ENCODE results near the gene THAP7. TPM values are rescaled to one million over a fixed set of nuclear protein-coding genes. Genes with fewer than 3 reads are reported as not detected.

The THAP7 gene
- total and polyA plus RNA-seq, 11 donors: 15.3 to 39.0 (median 20.3) TPM

- intact Hi-C loops (cut with DNase I): loop anchor here in 1 of 10 donors (10.0 kb wide), 1 partner anchor 77 kb away; the partner anchor contains the start of gene CRKL
- DNase-seq (peak in 1 of 5 donors; percentile 6), ATAC-seq (no peak)
- no peaks in the 10 kb centered on the region for H3K9me3 ChIP-seq
- WGBS, 4 donors: 88 to 98% (median 91%) methylated on average over 4 to 7 of the region's 7 CpGs
- no peaks in the 10 kb centered on the region for H3K27me3 ChIP-seq
- H3K27ac ChIP-seq: no peak overlapping the region
- no peak for TF ChIP-seq CTCF (IDR thresholded peaks at IDR 0.05)
- no peak for TF ChIP-seq POLR2A (IDR thresholded peaks at IDR 0.05)
- peaks cover 0 to 88% (median 67%) of the 10 kb centered on the region in 9 donors for H3K36me3 ChIP-seq
- no peaks in the 10 kb centered on the region for H3K4me1 ChIP-seq
- H3K4me3 ChIP-seq: no peak overlapping the region
Measured at GRCh38 chr22:20992056-20992442, 9.9 kb downstream of the THAP7 start.

- intact Hi-C loops (cut with DNase I): loop anchor here in 1 of 10 donors (10.0 kb wide), 1 partner anchor 77 kb away; the partner anchor contains the start of gene CRKL
- 83 to 95% (median 93%) methylated on average over 4 to 24 of the region's 24 CpGs for WGBS, 4 donors
Measured at GRCh38 chr22:20991252-20992055, 10.5 kb downstream of the THAP7 start.

GRCh38 chr22:20990184-20991180, 11.4 kb downstream of the THAP7 start:
- no peaks in the 10 kb centered on the region for H3K9me3 ChIP-seq
- H3K36me3 ChIP-seq: peaks cover 0 to 88% (median 68%) of the 10 kb centered on the region in 9 donors
- no peak for TF ChIP-seq CTCF (IDR thresholded peaks at IDR 0.05)
- no peak for TF ChIP-seq POLR2A (IDR thresholded peaks at IDR 0.05)
- DNase-seq: no peak
- 76 to 79% (median 79%) methylated on average over 14 to 21 of the region's 21 CpGs for WGBS, 4 donors
- no peaks in the 10 kb centered on the region for H3K4me1 ChIP-seq
- H3K4me3 ChIP-seq: no peak overlapping the region
- ATAC-seq: no peak
- no peak overlapping the region for H3K27ac ChIP-seq
- no peaks in the 10 kb centered on the region for H3K27me3 ChIP-seq
- intact Hi-C loops (cut with DNase I): loop anchor here in 1 of 10 donors (10.0 kb wide), 1 partner anchor 76 kb away; the partner anchor contains the start of gene CRKL

More at GRCh38 chr22:20991252-20992055, 10.5 kb downstream of the THAP7 start:
- H3K4me1 ChIP-seq: no peaks in the 10 kb centered on the region
- H3K27ac ChIP-seq: no peak overlapping the region
- H3K9me3 ChIP-seq: no peaks in the 10 kb centered on the region
- TF ChIP-seq CTCF (IDR thresholded peaks at IDR 0.05): no peak
- TF ChIP-seq POLR2A (IDR thresholded peaks at IDR 0.05): no peak
- no peak overlapping the region for H3K4me3 ChIP-seq
- H3K36me3 ChIP-seq: peaks cover 0 to 88% (median 67%) of the 10 kb centered on the region in 9 donors
- ATAC-seq (peak in 1 of 4 donors; percentile 8), DNase-seq (peak in 1 of 5 donors; percentile 4)
- H3K27me3 ChIP-seq: no peaks in the 10 kb centered on the region
